GM18499 (cell line): Measurements from ENCODE around the gene CACNA1I.

Experiments
- ATAC-seq: cut with Tn5 transposase; IDR thresholded peaks from one replicate; pipeline ENCODE4 v1.9.1; 2021; ENCODE audit warnings: moderate number of reproducible peaks; ENCODE audit not compliant: insufficient read depth, unreplicated experiment

Gene CACNA1I

GRCh38 chr22:39535357-39535725 is 35.2 kb upstream of the CACNA1I start:
- no peak for ATAC-seq

DNA sequence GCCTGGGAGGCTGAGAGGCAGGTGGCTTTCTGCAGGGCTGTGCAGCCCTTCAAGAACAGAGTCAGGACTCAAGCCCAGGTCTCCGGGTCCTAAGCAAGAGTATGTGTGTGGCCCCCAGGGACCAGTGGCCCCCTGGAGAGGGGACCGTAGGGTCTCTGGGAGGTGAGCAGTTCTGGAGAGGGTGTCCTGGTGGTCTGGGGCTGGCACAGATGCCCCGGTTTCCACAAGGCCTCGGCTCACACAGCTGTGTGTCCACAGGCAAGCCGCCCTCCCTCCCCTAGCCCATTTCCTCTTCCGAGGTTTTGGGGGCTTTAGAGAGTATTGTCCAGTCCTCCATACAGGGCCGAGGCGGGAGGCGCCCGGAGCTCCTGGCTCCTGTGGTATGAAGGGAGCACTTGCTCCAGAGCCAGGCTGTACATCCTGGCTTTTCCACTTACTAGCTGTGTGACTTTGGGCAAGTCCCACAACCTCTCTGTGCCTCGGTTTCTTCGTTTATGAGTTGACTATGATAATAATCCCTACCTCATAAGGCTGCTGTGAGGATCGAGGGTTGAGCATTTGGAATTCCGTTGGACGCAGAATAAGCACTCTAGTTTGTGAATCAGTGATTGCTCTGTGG is 34.6 kb upstream of the CACNA1I start:
- no peak for ATAC-seq

GRCh38 chr22:39536711-39537110 is 33.8 kb upstream of the CACNA1I start:
- ATAC-seq: no peak

GRCh38 chr22:39537975-39538374 is 32.6 kb upstream of the CACNA1I start:
- ATAC-seq: no peak

DNA sequence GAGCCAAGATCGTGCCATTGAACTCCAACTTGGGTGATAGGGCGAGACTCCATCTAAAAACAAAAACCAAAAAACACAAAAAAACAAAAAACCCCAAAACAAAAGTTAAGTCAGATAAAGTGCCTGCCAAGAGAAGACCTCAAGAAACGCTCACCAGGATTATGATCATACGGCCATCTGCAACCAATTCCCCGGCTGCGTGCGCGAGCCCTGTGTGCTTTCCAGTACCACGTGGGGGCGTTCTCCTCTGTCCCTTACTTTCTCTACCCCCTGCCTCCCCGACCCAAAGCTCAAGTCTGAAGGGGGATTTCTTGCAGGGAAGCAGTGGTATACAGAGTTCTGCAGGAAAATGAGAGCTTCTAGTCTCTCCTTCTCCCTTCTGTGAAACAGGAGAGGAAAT is 27.5 kb upstream of the CACNA1I start:
- no peak for ATAC-seq

- no peak for ATAC-seq
Observed at GRCh38 chr22:39545386-39546365, 24.9 kb upstream of the CACNA1I start.

DNA sequence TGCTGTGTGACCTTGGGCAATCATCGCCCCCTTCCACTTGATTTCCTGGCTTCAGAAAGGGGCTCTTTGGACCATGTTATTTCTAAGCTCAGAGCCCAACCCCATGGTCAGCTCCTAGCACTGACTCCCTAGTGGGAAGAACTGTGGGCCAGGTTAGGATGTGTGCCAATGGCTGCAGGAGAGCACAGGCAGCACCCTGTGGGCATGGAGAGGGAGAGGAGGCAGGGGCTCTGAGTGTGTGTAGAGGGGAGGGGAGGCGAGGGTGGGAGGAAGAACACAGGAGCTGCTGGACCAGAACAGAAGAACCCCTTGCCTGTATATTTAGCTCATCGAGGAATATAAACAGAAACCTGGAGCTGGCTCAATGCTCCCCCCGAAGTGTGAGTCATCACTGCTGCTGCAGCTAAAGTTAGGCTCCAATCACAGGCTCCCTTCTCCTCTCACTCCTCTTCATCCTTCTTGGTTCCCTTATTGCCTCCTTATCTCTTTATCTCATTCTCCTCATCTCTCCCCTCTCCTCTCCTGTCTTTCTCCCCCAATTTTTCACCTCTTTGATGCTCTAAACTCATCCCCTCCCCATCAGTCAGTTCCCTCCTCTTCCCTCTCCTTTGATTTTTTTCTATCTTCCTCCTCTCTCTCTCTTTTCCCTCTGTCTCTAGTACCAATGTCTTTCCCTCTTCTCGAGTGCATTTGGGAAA is 23.5 kb upstream of the CACNA1I start:
- no peak for ATAC-seq

DNA sequence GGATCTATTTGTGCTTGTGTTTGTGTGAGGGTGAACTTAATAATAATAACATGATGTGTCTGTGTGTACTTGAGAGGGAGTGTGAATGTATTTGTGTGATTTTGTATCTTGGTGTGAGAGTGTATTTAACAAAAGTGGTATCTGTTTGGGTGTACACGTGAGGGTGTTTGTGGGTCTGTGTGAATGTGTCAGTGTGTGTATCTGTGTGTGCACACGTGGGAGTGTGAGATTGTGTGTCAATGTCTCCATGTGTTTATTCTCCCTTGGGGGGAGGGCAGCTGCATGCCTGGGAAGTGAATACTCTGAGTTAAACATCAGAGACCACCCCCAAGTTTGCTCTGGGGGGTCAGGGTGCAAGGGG is 23.0 kb upstream of the CACNA1I start:
- no peak for ATAC-seq

DNA sequence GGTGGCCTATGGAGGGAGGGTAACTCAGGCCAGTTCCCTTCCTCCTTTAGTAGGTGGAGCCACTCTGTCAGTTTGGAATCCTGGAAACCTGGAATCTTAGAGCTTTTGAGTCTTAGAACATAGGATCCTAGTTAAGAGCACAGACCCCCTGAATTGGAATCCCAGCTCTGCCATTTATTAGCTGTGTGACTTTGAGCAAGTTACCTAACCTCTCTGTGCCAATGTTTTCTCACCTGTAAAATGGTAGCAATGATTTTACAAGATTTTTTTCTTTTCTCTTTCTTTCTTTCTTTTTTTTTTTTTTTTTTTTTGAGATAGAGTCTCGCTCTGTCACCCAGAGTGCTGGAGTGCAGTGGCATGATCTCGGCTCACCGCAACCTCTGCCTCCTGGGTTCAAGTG is 17.1 kb upstream of the CACNA1I start:
- no peak for ATAC-seq

DNA sequence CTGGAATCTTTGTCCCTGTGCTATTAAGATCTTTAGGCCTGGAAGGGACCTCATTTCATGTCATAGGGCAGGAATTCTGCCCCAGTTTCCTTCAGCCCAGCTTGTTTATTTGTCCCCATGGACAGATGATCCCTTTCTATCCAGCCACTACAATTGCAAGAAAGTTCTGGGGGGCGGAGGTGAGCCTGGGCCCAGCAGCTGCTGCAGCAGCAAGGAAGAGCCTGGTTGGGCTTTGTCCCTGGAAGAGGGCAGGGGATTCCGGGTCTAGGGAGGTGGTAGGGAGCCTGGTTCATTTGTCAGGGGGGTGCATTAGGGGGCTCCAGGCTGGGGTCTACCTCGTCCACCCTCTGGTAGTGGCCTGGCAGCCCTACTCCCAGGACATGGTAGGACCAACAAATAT is 16.4 kb upstream of the CACNA1I start:
- ATAC-seq: no peak

GRCh38 chr22:39556970-39557841 is 13.3 kb upstream of the CACNA1I start:
- no peak for ATAC-seq

- ATAC-seq: no peak
Observed at GRCh38 chr22:39558254-39558727, 12.3 kb upstream of the CACNA1I start.

DNA sequence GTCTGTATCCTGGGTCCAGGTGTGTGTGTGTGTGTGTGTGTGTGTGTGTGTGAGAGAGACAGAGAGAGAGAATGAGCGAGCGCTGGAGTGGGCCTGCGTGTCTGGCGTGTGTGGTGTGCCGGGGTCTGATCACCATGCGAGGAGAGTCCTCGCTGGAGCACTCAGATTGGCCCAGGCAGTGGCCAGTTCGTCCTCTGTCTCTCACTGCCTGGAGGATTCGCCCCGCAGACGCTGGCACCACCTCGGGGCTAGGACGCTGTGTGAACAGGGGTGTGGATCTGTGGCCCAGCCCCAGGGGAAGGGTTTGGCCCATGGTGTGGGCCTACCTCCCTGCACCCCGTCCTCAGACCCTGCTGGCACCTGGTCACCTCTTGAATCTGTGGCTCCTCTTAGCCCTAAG is 11.6 kb upstream of the CACNA1I start:
- no peak for ATAC-seq

DNA sequence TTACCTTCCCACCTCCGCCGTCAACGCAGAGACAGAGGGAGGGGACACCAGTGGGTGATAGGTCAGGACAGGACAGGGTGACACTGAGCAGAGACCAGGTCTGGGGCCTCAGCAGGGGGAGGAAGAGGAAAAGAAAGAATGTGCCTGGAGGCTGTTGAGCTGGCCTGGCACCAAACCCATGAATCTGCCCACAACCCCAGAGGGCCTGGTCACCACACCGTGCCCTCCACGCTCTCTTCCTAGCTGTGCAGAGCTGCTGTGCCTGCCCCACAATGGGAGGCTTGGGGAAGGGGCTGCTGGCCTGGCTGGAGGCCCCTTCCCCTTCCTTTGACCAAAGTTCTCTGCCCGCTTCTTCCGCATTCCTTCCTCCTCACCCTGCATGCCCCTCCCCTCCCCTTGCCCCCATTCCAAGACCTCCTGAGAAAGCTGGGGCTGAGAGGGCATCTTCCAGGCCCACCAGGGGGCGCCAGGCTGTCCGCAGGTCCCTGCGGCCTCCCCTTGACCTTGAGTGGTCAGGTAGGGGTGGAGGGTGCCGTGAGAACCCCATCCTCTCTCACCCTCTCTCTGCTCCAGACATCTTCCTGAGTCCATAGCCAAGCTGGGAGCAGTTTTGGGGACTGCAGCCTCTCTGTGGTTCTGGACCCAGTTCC is 11.0 kb upstream of the CACNA1I start:
- ATAC-seq: no peak

DNA sequence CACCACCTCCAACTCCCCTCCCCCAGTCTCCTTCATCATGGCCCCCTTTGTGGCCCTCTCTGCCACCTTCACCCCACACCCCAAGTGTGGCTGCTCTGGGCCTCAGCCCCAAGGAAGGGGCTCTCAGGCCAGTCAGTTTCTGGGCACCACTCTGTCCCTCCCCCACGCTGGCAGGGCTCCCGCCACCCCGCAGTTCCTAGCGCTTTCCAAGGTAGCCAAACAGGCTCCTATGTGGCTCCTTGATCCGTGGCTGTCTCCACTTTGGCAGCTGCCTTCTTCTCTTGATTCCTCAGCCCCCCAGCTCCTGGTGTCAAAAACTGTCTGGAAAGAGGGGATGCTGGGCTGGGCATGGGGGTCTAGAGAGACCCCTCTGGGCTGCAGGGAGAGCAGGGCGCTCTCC is 10.4 kb upstream of the CACNA1I start:
- ATAC-seq: no peak

GRCh38 chr22:39562839-39563489 is 7.6 kb upstream of the CACNA1I start:
- no peak for ATAC-seq

DNA sequence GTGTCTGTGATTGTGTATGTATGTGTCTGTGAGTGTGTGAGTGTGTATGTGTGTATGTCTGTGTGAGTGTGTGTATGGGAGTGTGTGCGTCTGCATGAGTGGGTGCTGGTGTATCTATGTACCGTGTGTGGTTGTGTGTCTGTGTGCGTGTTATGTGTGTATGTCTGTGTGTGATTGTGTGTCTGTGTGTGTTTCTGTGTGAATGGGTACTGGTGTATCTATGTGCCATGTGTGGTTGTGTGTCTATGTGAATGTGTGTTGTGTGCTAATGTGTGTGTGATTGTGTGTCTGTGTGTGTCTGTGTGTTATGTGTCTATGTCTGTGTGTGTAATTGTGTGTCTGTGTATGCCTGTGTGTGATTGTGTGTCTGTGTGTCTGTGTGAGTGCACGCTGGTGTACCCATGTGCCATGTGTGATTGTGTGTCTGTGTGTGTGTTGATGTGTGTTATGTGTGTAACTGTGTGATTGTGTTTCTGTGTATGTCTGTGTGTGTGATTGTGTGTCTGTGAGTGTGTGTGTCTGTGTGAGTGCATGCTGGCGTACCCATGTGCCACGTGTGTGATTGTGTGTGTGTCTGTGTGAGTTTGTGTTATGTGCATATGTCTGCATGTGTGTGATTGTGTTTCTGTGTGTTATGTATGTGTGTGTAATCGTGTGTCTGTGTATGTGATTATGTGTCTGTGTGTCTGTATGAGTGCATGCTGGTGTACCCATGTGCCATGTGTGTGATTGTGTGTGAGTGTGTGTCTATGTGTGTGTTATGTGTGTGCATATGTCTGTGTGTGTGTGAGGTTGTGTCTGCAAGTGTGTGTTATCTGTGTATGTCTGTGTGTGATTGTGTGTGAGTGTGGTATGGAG is 6.8 kb upstream of the CACNA1I start:
- ATAC-seq: no peak

DNA sequence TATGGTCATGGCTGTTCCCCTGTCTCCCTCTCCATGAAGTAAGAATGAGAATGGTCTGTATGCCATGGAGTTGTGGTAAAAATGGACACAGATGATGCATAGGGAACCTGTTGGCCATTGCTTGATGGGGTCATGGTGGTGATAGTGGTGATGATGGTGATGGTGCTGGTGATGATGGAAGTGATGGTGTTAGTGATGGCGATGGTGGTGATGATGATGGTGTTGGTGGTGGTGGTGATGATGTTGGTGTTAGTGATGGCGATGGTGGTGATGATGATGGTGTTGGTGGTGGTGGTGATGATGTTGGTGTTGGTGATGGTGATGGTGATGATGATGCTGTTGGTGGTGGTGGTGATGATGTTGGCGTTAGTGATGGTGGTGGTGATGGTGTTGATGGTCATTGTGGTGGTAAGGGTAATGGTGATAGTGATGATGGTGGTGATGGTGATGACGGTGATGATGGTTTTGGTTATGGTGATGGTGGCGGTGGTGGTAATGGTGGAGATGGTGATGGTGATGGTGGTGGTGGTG is 5.1 kb upstream of the CACNA1I start:
- no peak for ATAC-seq
